Right kidney (tissue), 1 donor: ENCODE measurements around the gene TMEM245.
"Not testable (repeated sequence)": the region's sequence is repeated elsewhere in the genome, so short reads cannot be mapped to it uniquely, and the experiment has no call there.

ENCODE experiments used
- DNase-seq: peaks from one replicate; pipeline ENCODE4 v3.0.0-alpha.2; 2016

TMEM245 gene

DNA sequence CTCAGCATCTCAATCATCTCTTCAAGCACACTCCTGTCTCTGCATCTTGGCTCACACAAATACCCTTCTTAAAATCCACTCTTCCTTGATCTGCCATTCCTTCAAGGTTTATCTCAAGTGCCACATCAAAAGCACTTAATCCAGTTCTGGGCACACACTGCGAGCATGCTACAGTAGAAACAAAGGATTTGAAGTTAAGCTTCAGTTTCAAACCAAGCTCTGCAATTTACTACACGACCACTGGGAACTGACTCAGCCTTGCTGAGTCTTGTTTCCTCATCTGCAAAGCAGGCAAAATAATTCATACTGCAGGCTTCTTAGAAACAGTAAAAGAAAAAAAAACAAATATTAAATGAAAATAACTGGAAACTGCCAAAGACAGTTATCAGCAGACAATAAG lies 56.0 kb downstream of the TMEM245 start:
- no peak for DNase-seq

DNA sequence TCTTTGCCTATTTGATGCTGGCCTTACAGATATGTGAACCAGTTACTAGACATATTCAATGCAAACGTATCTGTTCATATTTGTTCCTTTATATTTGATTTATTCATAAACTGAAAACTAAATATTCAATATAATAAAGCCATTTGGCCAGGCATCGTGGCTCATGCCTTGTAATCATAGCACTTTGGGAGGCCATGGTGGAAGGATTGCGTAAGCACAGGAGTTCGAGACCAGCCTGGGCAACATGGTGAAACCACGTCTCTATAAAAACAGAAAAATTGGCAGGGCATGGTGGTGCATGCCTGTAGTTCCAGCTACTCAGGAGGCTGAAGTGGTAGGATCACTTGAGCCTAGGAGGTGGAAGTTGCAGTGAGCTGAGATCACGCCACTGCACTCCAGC lies 57.2 kb downstream of the TMEM245 start:
- DNase-seq: no peak

DNA sequence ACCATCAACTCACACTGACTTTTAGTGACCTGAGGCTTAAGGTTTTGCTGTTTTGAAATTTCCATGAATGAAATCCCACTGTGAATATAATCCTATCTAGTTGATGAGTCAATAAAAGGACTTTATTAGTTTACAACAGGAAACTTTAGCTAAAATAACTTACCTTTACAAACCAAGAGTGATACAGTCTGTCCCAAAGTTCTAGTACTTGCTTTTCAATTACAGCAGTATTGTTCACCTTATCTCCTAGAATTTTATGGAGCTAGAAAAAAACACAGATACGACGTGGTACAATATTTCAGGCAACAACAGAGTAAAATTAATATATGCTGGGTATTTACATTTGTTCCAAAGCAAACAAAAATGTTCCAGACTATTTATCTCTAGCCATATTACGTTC lies 59.6 kb downstream of the TMEM245 start:
- no peak for DNase-seq

DNA sequence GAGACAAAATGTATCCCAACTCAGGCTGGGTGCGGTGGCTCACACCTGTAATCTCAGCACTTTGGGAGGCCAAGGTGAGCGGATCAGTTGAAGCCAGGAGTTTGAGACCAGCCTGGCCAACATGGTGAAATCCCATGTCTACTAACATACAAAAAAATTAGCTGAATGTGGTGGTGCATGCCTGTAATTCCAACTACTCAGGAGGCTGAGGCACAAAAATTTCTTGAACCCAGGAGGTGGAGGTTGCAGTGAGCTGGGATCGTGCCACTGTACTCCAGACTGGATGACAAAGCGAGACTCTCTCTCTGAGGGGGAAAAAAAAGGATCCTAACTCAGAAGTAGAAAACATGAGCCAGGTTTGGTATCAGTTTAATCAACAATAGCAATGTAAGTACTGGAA lies 66.6 kb downstream of the TMEM245 start:
- not testable (repeated sequence) for DNase-seq

DNA sequence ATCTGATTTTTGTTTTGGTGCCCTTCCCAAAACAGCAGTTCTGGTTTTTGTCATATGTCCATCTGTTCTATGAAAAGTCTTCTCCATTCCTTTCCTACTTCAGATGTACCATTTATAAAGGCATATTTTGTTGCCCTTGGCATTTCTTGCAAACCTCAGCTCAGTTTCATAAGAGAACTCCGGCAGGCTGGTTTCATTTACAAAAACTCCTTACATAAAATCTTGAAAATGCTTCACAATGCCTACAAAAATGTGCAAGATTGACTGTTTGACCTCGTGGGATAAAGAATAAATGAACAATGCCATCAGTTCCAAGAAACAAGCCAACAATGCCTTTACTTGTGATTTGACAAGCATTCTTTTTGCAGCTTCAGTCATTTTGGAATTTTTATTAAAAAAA lies 67.3 kb downstream of the TMEM245 start:
- no peak for DNase-seq

DNA sequence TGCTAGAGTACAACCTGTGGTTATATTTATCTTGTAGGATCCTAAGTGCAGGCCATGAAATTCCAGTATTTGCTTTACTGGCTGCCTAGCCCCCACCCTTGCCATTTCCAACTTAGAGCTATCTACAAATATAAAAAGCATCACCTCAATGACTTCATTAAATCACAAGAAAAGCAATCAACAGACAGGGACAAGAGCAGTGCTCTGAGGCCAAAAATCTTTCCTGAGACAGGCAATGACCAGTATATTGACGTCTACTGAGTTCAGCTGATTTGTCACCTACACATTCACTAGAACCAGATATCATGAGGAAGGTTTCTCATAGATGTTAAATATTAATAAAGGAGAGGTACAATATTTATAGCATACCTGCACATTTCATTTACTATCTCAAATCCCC lies 68.0 kb downstream of the TMEM245 start:
- no peak for DNase-seq

DNA sequence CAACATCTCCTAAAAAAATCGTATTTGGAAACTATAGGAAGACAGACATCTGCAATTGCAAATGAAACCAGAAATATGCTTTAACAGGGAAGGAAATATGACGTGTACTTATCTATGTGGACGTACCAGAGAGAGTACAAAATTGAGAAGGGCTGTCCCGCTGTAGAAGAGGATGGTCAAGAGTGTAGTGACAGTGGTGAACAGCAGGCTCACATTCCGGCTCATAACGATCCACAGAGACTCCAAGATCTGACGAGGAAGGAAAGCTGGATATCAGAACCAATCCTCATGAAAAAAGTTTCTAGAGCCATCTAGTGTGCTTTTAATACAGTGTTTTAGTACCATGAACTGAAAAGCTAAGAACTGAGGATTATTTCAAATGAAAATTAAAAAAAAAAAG lies 69.3 kb downstream of the TMEM245 start:
- no peak for DNase-seq

DNA sequence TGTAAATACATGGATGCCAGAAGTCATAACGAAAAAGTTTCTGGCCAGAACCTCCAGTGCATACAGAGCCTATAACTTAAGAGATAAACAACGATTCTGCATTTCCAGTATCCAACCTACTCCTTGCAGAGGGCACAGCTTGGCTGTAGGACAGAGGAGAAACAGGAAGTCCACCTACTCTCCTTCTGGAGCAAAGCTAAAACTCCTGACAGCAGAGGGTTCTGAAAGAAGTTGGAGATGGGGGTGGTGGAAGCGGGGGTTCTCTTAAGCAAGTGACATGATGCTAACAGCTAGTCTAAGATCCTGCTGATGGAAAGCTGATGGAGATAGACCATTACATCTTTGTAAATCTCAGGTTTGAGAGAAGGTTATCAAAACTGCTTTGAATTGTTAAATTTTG lies 70.9 kb downstream of the TMEM245 start:
- no peak for DNase-seq

DNA sequence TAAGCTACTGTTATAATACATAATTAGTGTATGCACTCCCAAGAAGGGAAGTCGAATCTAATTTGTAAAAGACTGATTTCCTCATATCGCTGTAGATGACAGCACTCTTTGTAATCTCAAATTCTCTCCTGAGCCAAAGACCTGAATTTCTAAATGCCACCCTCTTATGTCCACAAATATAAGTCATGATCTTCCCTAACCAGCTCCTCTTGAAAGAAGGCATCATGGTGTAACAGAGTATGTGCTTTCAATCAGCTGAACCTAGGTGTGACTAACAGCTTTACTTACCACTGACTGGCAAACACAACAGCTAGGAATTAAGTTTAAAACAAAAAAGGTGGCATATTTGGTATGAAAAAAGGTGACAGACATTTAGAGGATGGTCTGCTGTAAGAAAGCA lies 72.5 kb downstream of the TMEM245 start:
- no peak for DNase-seq

DNA sequence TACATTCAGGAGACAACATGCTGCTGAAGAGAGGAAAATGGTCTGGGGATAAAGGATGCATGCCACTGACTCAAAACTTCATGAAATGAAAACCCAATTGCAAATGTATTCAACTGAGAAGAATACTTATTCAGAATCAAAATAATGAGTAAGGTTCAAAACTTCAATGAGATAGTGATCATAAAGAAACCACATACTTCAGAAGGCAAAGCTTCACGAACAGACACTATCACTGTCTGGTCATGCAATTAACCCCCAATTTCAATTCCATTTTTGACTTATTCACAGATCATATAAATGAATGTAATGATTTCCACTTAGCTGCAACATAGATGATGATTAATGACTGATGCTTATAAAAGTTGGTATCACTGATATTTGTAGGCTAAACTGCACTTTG lies 73.4 kb downstream of the TMEM245 start:
- no peak for DNase-seq

DNA sequence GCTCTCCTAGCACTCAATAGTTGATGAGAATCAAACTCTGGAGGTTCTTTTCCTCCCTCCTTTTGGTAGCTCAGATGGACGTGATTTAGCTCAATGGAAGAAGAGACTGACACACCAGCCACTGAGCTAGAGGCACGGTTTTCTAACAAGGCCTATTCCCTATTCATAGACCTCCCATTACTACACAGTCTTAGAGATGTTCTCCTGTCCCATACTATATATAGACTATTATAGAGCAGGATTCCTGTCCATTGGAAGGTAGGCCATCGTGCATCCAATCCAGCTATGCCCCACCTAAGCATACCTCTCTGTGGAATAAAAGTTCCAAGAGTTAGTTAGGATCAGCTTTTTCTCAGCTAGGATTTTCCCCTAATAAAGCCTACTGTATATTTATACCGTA lies 76.2 kb downstream of the TMEM245 start:
- no peak for DNase-seq

DNA sequence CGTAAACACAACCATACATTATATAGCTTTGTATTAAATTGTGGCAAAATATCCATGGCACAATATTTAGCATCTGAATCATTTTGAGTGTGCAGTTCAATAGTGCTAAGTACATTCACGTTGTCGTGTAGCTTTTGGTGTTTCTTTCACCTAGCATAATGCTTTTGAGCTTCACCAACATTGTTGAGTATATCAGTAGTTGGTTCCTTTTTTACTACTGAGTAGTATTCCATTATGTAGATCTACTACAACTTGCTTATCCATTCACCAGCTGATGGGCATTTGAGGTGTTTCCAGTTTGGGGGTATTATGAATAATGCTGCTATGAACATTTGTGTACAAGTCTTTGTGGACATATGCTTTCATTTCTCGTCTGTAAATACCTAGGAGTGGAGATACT lies 79.2 kb downstream of the TMEM245 start:
- no peak for DNase-seq

DNA sequence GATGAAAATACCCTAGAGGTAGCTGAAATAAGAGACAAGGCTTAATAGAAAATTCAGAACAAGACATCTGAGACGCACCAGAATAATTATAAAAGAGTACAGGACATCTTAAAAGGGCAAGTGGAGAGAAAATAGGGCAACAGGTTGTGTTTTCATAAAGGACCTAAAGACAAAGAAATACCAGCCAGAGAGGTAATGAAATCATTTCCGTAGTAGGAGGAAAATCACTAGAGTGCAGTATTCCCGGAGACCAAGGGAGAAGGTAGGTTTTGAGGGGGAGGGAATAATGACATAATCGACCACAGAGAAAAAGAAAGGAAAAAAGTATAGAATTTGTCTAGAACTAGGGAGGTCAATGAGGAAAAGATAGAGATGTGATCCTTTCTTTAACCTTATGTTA lies 80.2 kb downstream of the TMEM245 start:
- no peak for DNase-seq

DNA sequence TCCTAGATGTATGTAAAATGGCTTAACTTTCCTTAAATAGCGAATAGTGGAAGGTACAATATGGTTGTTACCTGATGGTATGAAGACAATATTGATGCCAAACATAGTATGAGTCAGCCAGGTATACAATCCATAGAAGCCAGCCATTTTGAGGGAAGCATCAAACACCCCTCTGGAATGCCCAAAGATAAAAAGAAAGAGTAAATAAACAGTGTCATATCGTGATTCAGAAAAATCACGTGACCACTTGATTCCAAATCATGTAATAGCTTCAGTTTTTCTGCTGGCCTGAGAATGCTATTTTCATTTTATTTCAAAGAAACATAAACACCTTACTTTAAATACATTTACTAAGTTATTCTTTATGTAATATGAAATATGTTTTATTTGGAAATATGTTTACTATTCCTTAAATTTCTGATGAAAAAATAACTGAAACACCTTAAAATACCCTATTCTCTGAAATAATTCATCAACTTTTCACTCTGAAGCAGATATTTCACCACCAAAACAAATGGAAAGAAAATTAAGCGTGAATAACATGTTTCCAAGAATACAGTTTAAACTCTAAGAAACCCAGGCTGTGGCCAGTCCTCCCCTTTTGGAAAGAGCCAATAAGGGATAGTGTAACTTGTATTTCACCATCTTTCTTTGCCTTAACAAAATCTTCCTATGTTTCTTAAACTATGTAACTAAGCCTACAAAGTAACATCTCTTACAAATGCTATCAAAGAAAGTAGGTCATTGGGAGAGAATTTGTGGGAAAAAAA lies 81.6 kb downstream of the TMEM245 start:
- no peak for DNase-seq

DNA sequence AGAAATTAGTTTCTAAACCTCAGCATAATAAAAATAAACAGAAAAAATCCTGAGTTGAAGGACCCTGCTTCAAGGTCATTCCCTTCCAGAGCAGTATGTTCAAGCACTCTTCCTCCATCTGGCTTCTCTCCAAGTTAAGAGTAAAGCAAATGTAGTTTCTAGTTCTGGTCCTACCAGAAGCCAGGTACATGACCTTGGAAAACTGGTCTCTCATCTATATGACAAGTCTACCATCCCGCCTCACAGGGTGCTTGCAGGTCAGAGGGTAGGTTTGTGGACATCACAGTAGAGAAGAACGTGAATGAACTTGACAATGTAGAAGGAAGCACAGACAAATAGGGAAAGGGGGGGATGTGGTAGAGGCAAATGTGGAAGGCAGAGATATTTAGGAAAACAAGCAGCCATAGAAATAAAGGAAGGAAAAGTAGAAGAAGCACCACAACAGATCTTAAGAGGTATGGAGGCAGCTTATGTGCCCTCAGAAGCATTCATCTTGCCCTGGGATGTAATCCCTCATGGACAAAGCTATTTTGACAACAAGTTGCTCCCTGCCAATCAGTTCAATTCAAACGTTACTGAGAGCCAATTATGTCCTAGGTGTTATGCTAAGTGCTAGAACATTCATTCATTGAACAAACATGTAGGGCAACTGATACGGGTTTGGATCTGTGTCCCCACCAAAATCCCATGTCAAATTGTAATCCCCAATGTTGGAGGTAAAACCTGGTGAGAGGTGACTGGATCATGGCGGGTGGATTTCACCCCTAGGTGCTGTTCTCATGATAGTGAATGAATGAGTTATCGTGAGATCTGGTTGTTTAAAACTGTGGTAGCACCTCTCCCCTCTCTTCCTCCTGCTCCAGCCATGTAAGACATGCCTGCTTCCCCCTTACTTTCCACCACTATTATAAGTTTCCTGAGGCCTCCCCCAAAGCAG lies 82.7 kb downstream of the TMEM245 start:
- DNase-seq: no peak

DNA sequence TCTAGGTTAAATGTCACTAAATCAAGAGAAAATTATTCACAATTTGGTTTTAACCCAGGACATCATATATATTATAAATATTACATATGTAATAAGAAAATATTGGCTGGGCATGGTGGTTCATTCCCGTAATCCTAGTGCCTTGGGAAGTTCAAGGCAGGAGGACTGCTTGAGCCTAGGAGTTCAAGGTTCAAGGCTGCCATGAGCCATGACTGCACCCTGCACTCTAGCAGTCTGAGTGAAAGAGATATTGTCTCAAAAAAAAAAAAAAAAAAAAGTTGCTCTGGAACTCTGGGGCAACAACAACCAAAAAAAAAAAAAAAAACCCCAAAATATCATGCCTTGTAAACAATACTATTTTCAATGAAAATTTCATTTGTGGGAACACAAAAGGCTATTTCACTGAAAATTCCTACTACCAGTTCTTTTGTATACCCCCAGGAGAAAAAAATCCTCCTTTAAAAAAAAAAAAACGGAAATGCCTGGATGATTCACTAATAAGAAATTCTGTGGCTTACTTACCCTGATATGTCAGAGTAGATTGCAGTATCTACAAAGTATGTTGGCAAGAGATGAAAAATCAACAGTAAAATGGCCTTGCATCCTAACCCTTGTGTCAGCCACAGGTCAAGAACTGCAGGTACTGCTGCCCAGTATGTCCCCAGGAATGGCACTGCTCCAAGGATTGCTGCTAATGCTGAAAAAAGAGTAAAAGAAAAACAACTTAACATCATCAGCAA lies 83.9 kb downstream of the TMEM245 start:
- no peak for DNase-seq

DNA sequence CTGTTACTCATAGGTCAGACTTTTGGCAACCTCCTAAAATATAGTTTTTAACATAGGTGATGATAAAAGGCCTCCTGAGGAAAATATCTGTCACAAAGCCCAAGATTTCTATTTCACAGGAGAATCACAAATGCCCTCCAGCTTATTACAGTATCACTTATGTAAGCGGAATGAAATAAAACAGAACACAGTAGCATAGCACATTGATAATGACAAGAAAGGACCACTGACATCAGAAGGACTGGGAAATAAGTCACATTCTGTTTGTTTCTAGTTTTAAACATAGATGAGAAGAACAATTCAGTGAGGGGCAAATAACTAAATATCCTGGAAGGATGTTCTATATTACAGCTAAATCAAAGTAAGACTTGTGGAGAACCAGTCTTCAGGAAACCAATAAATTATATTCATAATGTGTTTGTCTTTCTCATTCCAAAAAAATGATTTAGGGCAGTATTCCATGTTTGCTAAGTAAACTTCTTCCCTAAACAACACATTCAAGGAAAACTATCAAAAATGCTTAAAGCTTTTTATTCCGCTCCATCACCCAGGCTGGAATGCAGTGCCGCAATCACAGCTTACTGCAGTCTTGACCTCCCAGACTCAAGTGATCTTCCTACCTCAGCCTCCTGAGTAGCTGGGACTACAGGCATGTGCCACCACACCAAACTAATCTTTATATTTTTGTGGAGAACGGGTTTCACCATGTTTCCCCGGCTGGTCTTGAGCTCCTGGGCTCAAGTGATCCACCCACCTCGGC lies 85.6 kb downstream of the TMEM245 start:
- no peak for DNase-seq

DNA sequence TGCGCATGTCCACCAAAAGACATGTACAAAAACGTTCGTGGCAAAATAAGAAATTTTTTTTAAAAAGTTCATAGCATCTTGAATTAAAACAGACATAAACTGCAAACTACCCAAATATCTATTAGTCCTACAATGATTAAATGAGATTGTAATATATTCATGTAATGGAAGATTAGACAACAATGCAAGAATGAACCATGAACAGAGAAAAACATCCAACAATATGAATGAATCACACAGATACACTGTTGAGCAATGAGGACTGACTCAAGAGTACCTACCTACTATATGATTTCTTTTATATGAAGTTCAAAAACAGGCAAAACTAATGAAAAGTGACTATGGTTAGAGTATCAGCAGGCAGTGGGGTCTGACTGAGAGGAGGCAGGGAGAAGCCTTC lies 88.5 kb downstream of the TMEM245 start:
- DNase-seq: no peak

DNA sequence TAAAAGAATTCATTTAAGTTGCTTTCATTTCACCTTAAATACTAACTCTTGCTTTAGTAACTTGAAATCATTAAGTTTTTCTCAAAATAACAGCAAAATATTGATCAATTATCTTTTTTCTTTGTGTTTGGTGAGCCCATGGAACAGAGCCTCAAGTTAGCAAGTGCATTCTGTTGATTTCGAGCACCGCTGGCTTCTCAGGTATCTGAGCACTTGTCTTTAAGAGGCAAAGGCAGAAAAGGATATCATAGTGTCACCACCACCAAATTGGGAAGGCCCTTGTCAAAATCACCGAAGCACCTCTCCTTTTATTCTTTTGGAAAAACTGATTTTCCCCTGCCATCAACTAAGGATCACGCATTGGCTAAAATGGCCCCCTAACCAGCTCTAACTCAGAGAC lies 89.3 kb downstream of the TMEM245 start:
- no peak for DNase-seq

DNA sequence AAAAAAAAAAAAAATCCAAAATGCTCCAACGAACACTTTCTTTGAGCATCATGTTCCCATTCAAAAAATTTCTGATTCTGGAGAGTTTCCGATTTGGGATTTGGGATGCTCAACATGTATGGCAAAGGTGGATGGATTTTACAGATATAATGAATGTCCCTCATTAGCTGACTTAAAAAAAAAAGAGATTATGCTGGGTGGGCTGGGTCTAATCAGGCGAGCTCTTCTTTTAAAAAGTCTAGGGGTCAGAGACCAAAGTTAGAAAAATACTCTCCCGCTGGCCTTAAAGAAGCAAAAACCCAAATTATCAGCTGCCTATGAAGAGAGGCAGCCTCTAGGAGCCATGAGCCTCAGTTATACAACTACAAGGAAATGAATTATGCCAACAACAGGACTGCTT lies 91.3 kb downstream of the TMEM245 start:
- no peak for DNase-seq

DNA sequence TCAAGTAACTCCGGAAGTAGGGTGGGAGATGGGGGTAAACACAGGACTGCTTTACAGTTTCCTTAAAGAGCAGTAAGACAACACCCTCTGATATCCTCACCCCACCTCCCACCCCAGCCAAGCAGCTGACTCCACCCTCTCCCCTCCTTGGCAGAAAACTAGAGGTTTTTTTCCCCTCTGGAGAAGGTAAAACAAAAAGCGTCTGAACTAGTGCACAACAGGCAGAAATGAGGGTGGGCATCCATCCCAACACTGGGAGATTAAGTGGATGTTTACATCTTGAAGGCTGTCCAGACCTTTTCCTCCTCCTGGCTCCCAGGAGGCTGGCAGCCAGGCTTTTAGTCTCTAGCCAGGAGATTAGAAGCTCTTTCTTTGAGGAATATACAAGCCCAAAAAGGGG lies 92.6 kb downstream of the TMEM245 start:
- DNase-seq: no peak

DNA sequence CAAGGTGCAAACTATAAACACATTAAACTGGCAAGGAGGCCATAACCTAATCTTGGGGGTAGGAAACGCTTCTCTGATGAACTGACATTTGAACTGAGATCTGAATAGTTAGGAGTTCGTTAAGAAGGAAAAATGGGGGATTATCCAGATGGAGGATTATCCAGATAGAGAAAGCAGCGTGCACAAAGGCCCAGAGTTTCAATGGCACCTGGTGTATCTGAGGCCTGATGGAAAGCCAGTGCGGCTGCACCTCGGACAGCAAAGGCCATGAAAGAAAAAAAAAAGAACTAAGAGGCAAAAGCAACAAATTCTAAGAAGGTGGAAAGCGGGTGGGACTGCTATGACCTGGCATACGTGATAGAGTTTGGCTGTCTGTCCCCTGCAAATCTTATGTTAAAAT lies 93.4 kb downstream of the TMEM245 start:
- no peak for DNase-seq
